HEK293 (cell line): ENCODE results near the gene CORO6.

Experiments used
- CTCF ChIP-seq: fragments of 450-650 bp; formaldehyde crosslinking; IDR thresholded peaks from 2 replicates; pipeline ENCODE4 v1.5.1; 2016; ENCODE audit warnings: missing biosample characterization, missing genetic modification characterization
- SETDB1 ChIP-seq: IDR thresholded peaks from one replicate; pipeline ENCODE4 v1.6.1; 2017; ENCODE audit warnings: mild to moderate bottlenecking, low read length, moderate library complexity, mixed read lengths; ENCODE audit not compliant: insufficient read length
- YY1 ChIP-seq: fragments of 450-650 bp; formaldehyde crosslinking; IDR thresholded peaks from 2 replicates; pipeline ENCODE4 v1.5.1; 2018; ENCODE audit warnings: missing biosample characterization, missing genetic modification characterization
- ZBTB1 ChIP-seq: fragments of 450-650 bp; formaldehyde crosslinking; IDR thresholded peaks from 2 replicates; pipeline ENCODE4 v1.5.1; 2016; ENCODE audit warnings: missing biosample characterization, missing genetic modification characterization
- ZBTB49 ChIP-seq: fragments of 450-650 bp; formaldehyde crosslinking; IDR thresholded peaks from 2 replicates; pipeline ENCODE4 v1.5.1; 2016; ENCODE audit warnings: missing biosample characterization, missing genetic modification characterization, low read depth
- ZNF10 ChIP-seq: fragments of 450-650 bp; formaldehyde crosslinking; IDR thresholded peaks from 2 replicates; pipeline ENCODE4 v1.5.1; 2017; ENCODE audit warnings: missing biosample characterization, missing genetic modification characterization
- ZNF37A ChIP-seq: fragments of 450-650 bp; IDR thresholded peaks from 2 replicates; pipeline ENCODE4 v1.5.1; 2018; ENCODE audit warnings: missing biosample characterization, missing genetic modification characterization
- ZNF514 ChIP-seq: fragments of 450-650 bp; formaldehyde crosslinking; IDR thresholded peaks from 2 replicates; pipeline ENCODE4 v1.5.1; 2016; ENCODE audit warnings: missing biosample characterization, missing genetic modification characterization
- ZNF529 ChIP-seq: fragments of 450-650 bp; formaldehyde crosslinking; IDR thresholded peaks from 2 replicates; pipeline ENCODE4 v1.5.1; 2017; ENCODE audit warnings: missing genetic modification characterization, missing biosample characterization; ENCODE audit not compliant: insufficient replicate concordance
- ZNF654 ChIP-seq: fragments of 450-650 bp; formaldehyde crosslinking; IDR thresholded peaks from 2 replicates; pipeline ENCODE4 v1.5.1; 2016; ENCODE audit warnings: low read depth, missing biosample characterization, missing genetic modification characterization
- ZSCAN30 ChIP-seq: fragments of 450-650 bp; IDR thresholded peaks from 2 replicates; pipeline ENCODE4 v1.5.1; 2018; ENCODE audit warnings: missing biosample characterization, mild to moderate bottlenecking, missing genetic modification characterization, moderate library complexity
- TF ChIP-seq, protein P1 (sequence below): fragments of 450-650 bp; formaldehyde crosslinking; IDR thresholded peaks from 2 replicates; pipeline ENCODE4 v1.5.1; 2016; ENCODE audit warnings: missing biosample characterization, missing genetic modification characterization

DNA sequence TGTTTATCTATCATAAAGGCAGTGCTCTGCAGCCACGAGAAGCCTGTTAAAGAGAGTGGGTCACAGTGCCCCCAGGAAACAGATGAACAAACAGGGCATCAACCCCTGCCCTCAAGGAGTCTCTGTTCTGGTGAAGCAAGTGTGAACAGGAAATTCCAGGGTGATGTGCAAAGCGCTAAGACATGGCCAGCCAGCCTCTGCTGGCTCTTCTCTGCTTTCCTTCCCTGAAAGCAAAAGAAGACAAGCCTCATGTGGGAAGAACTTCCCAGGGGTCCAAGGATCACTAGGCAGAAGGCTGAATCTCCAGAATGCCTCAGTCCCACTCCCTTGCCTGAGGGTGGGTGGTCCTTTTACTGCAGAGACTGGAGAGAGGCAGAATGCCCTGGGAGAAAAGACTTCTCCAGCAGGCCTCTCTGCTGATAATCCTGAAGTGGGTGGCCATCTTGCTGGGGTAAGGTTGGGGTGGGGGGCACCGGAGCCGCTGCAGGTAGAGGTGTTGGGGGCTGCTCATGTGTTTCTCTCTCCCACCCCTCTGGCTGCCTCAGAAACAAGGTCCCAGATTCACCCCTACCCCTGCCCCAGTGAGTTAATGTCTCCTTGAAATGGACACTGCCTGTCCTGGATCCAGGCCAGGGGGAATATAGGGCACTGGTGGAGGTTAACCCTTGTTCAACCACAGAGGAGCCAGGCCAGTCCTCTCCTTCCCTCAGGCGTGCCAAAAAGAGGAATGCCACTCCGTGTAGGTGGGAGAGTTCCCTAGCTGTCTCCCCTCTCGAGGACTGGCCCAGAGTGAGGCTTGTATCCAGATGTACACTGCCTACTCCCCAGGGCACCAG is 27.4 kb downstream of the CORO6 start:
- no peak for TF ChIP-seq SETDB1
- TF ChIP-seq CTCF: no peak
- no peak for TF ChIP-seq YY1
- TF ChIP-seq, protein P1, sequence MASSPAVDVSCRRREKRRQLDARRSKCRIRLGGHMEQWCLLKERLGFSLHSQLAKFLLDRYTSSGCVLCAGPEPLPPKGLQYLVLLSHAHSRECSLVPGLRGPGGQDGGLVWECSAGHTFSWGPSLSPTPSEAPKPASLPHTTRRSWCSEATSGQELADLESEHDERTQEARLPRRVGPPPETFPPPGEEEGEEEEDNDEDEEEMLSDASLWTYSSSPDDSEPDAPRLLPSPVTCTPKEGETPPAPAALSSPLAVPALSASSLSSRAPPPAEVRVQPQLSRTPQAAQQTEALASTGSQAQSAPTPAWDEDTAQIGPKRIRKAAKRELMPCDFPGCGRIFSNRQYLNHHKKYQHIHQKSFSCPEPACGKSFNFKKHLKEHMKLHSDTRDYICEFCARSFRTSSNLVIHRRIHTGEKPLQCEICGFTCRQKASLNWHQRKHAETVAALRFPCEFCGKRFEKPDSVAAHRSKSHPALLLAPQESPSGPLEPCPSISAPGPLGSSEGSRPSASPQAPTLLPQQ (tag by site-specific recombination): no peak
- no peak for TF ChIP-seq ZNF10 (tag by site-specific recombination)
- TF ChIP-seq ZNF529 (tag by site-specific recombination): no peak
- TF ChIP-seq ZNF654 (tag by site-specific recombination): no peak
- no peak for TF ChIP-seq ZNF514 (tag by site-specific recombination)
- no peak for TF ChIP-seq ZSCAN30 (tag by site-specific recombination)
- no peak for TF ChIP-seq ZBTB1 (tag by site-specific recombination)
- TF ChIP-seq ZBTB49 (tag by site-specific recombination): no peak
- TF ChIP-seq ZNF37A (tag by site-specific recombination): no peak
